Measurements from ENCODE around the gene CNGB1.

DNA sequence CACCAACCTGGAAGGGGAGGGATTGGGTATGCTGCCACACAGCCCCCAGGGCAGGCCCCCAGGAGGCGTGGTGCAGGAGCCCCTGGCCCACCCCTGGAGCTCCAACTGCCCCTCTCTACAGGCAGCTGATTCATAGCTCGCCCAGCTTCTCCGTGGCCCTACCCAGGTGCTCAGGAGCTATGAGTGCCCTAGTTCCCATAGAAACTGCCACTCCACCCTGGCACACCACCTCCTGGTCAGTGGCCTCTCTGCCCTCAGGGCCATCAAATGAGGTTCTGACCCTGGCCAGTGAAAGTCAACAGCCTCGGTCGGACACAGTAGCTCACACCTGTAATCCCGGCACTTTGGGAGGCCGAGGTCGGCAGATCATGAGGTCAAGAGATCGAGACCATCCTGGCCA, 18.0 kb downstream of the CNGB1 start:
- TF ChIP-seq, protein P1, sequence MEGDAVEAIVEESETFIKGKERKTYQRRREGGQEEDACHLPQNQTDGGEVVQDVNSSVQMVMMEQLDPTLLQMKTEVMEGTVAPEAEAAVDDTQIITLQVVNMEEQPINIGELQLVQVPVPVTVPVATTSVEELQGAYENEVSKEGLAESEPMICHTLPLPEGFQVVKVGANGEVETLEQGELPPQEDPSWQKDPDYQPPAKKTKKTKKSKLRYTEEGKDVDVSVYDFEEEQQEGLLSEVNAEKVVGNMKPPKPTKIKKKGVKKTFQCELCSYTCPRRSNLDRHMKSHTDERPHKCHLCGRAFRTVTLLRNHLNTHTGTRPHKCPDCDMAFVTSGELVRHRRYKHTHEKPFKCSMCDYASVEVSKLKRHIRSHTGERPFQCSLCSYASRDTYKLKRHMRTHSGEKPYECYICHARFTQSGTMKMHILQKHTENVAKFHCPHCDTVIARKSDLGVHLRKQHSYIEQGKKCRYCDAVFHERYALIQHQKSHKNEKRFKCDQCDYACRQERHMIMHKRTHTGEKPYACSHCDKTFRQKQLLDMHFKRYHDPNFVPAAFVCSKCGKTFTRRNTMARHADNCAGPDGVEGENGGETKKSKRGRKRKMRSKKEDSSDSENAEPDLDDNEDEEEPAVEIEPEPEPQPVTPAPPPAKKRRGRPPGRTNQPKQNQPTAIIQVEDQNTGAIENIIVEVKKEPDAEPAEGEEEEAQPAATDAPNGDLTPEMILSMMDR (IDR thresholded peaks at IDR 0.05; ENCODE audit: poor library complexity): no peak
- TF ChIP-seq EZH2 (IDR thresholded peaks at IDR 0.05; ENCODE audit: borderline replicate concordance) (no peak), EZH2phosphoT487 (IDR thresholded peaks at IDR 0.05; ENCODE audit: low read depth, severe bottlenecking, unreplicated experiment) (no peak)
